Mesothelial cell of epicardium (in vitro differentiated cells): Measurements from ENCODE around the gene RTKN2. TPM values are rescaled to one million over a fixed set of nuclear protein-coding genes. Genes with fewer than 3 reads are reported as not detected.

Source experiments
- DNase-seq, 2 experiments: peaks; one replicate each; pipeline ENCODE4 v3.0.0; 2021; ENCODE audit warnings: low spot score in 2 of 2; ENCODE audit not compliant: unreplicated experiment in 2 of 2
- H3K27ac Mint-ChIP-seq: 2 replicates; pipeline ENCODE4 v1.8.0; 2021; ENCODE audit warnings: mixed read lengths
- H3K27me3 Mint-ChIP-seq: 2 replicates; pipeline ENCODE4 v1.8.0; 2021; ENCODE audit warnings: low read depth, mixed read lengths
- H3K36me3 Mint-ChIP-seq: 2 replicates; pipeline ENCODE4 v1.8.0; 2021; ENCODE audit warnings: mixed read lengths
- H3K4me1 Mint-ChIP-seq: 2 replicates; pipeline ENCODE4 v1.8.0; 2021; ENCODE audit warnings: mixed read lengths
- H3K4me3 Mint-ChIP-seq: 2 replicates; pipeline ENCODE4 v1.8.0; 2021; ENCODE audit warnings: mild to moderate bottlenecking, moderate library complexity, mixed read lengths
- H3K9me3 Mint-ChIP-seq: 2 replicates; pipeline ENCODE4 v1.8.0; 2021; ENCODE audit warnings: mixed read lengths
- CTCF ChIP-seq: fragments of 200-600 bp; sonication (generic); IDR thresholded peaks from one replicate; pipeline ENCODE4 v1.5.0; 2021; ENCODE audit warnings: antibody characterized with exemption; ENCODE audit not compliant: unreplicated experiment
- total RNA-seq: library from RNA; stranded (reverse); gene quantifications from 3 replicates; pipeline ENCODE4 v1.2.1, GENCODE V29; 2021

The RTKN2 gene
- total RNA-seq, 1 donor from 2014 or later = 6.1 TPM

- Mint-ChIP-seq H3K36me3 (no peaks in the 10 kb centered on the region), H3K4me1 (no peaks in the 10 kb centered on the region), H3K4me3 (no peak overlapping the region), H3K27me3 (no peaks in the 10 kb centered on the region), H3K27ac (no peak overlapping the region), H3K9me3 (peaks cover 7% of the 10 kb centered on the region)
- no peak for DNase-seq
- no peak for TF ChIP-seq CTCF
Observed at GRCh38 chr10:62149621-62150020, 119.0 kb downstream of the RTKN2 start.

- Mint-ChIP-seq H3K27me3 (no peaks in the 10 kb centered on the region), H3K27ac (no peak overlapping the region), H3K4me1 (no peaks in the 10 kb centered on the region), H3K9me3 (peaks cover 13% of the 10 kb centered on the region), H3K36me3 (no peaks in the 10 kb centered on the region), H3K4me3 (no peak overlapping the region)
- DNase-seq = no peak
- TF ChIP-seq CTCF = no peak
Observed at GRCh38 chr10:62148155-62148554, 120.5 kb downstream of the RTKN2 start.

- Mint-ChIP-seq H3K27ac (no peak overlapping the region), H3K36me3 (peaks cover 2% of the 10 kb centered on the region), H3K4me3 (no peak overlapping the region), H3K9me3 (peaks cover 20% of the 10 kb centered on the region), H3K27me3 (no peaks in the 10 kb centered on the region), H3K4me1 (no peaks in the 10 kb centered on the region)
- TF ChIP-seq CTCF = no peak
- no peak for DNase-seq
Observed at GRCh38 chr10:62147425-62147824, 121.2 kb downstream of the RTKN2 start.

- TF ChIP-seq CTCF = no peak
- Mint-ChIP-seq H3K27ac (no peak overlapping the region), H3K36me3 (no peaks in the 10 kb centered on the region), H3K4me1 (no peaks in the 10 kb centered on the region), H3K4me3 (no peak overlapping the region), H3K9me3 (peaks cover 16% of the 10 kb centered on the region), H3K27me3 (no peaks in the 10 kb centered on the region)
- DNase-seq = no peak
Observed at GRCh38 chr10:62136931-62137330, 131.7 kb downstream of the RTKN2 start.

- H3K4me1 Mint-ChIP-seq = no peaks in the 10 kb centered on the region
Observed at GRCh38 chr10:62133618-62134017, 135.0 kb downstream of the RTKN2 start.

More at GRCh38 chr10:62133618-62134017, 135.0 kb downstream of the RTKN2 start:
- Mint-ChIP-seq H3K27me3 (no peaks in the 10 kb centered on the region), H3K4me3 (no peak overlapping the region), H3K27ac (no peak overlapping the region), H3K9me3 (peaks cover 28% of the 10 kb centered on the region), H3K36me3 (peaks cover 6% of the 10 kb centered on the region)
- no peak for TF ChIP-seq CTCF
- no peak for DNase-seq

Other genes with a start within 250 kb of the RTKN2 start
- gene ZNF365, start 105.5 kb upstream of the RTKN2 start, total RNA-seq = not detected in 3 replicates